HepG2 (cell line): ENCODE data around the gene IFT172. TPM values are rescaled to one million over a fixed set of nuclear protein-coding genes. Genes with fewer than 3 reads are reported as not detected.
A peak's percentile ranks its signal among the peaks of the same experiment; 100 is the strongest.

ENCODE experiments used
- CEBPB ChIP-seq: IDR thresholded peaks from 2 replicates; pipeline ENCODE4 v1.6.1; 2011; ENCODE audit warnings: low read depth, low read length, improper control_type of control experiment, borderline replicate concordance
- CREB1 ChIP-seq, 2 experiments: fragments of 450-650 bp in 1 of 2; IDR thresholded peaks; 2 replicates each; pipeline ENCODE4 v1.6.1; 2016 to 2017; ENCODE audit warnings: control low read depth in 1 of 2, mild to moderate bottlenecking in 1 of 2, missing compliant biosample characterization in 1 of 2, missing genetic modification characterization in 1 of 2
- CREM ChIP-seq, 2 experiments: sonication (generic) in 1 of 2; formaldehyde crosslinking in 1 of 2; IDR thresholded peaks; 2 replicates each; pipeline versions ENCODE4 v1.4.0 to v1.6.1; 2016 to 2020; ENCODE audit warnings: antibody characterized with exemption in 1 of 2, mild to moderate bottlenecking in 1 of 2, missing genetic modification reagents in 1 of 2
- FOXA3 ChIP-seq: IDR thresholded peaks from 2 replicates; pipeline ENCODE4 v1.6.1; 2016; ENCODE audit warnings: missing genetic modification reagents, missing compliant biosample characterization
- GLI4 ChIP-seq: sonication (generic); formaldehyde crosslinking; IDR thresholded peaks from 2 replicates; pipeline ENCODE4 v1.5.1; 2020; ENCODE audit warnings: missing genetic modification reagents, mild to moderate bottlenecking, moderate library complexity, borderline replicate concordance
- MTA3 ChIP-seq: sonication (generic); formaldehyde crosslinking; IDR thresholded peaks from 2 replicates; pipeline ENCODE4 v1.4.0; 2020; ENCODE audit warnings: missing genetic modification reagents
- NCOR1 ChIP-seq: fragments of 200-600 bp; sonication (generic); IDR thresholded peaks from 2 replicates; pipeline ENCODE4 v1.7.0; 2017; ENCODE audit warnings: antibody characterized with exemption, low read length, borderline replicate concordance
- PITX1 ChIP-seq: sonication (generic); formaldehyde crosslinking; IDR thresholded peaks from 2 replicates; pipeline ENCODE4 v1.5.1; 2020; ENCODE audit warnings: mild to moderate bottlenecking, missing genetic modification reagents
- PRMT3 ChIP-seq: sonication (generic); formaldehyde crosslinking; IDR thresholded peaks from 2 replicates; pipeline ENCODE4 v1.8.1; 2022; ENCODE audit warnings: low read depth, mild to moderate bottlenecking, moderate library complexity, missing genetic modification reagents, borderline replicate concordance
- RFX1 ChIP-seq: fragments of 450-650 bp; IDR thresholded peaks from 2 replicates; pipeline ENCODE4 v1.6.1; 2017
- ZFP36 ChIP-seq: fragments of 150-350 bp; IDR thresholded peaks from 2 replicates; pipeline ENCODE4 v1.6.1; 2018; ENCODE audit warnings: borderline replicate concordance, low read length, low read depth; ENCODE audit not compliant: partially characterized antibody
- ZNF10 ChIP-seq: sonication (generic); formaldehyde crosslinking; IDR thresholded peaks from 2 replicates; pipeline ENCODE4 v1.4.0; 2020; ENCODE audit warnings: mild to moderate bottlenecking, low read depth, missing genetic modification reagents, borderline replicate concordance
- ZNF232 ChIP-seq: sonication (generic); formaldehyde crosslinking; IDR thresholded peaks from 2 replicates; pipeline ENCODE4 v1.4.0; 2020; ENCODE audit warnings: missing genetic modification reagents, borderline replicate concordance
- ZNF296 ChIP-seq: sonication (generic); formaldehyde crosslinking; conservative IDR thresholded peaks from 2 replicates; pipeline ENCODE4 v1.5.0; 2020; ENCODE audit warnings: mild to moderate bottlenecking, missing genetic modification reagents
- ZNF367 ChIP-seq: sonication (generic); formaldehyde crosslinking; IDR thresholded peaks from 2 replicates; pipeline ENCODE4 v1.4.0; 2020; ENCODE audit warnings: missing genetic modification reagents, borderline replicate concordance
- ZNF552 ChIP-seq: sonication (generic); formaldehyde crosslinking; IDR thresholded peaks from 2 replicates; pipeline ENCODE4 v1.9.0; 2022; ENCODE audit warnings: missing genetic modification reagents, mild to moderate bottlenecking, borderline replicate concordance
- ZNF660 ChIP-seq: sonication (generic); formaldehyde crosslinking; IDR thresholded peaks from 2 replicates; pipeline ENCODE4 v1.5.1; 2020; ENCODE audit warnings: mild to moderate bottlenecking, low read depth, missing genetic modification reagents, borderline replicate concordance
- ZNF7 ChIP-seq: IDR thresholded peaks from 2 replicates; pipeline ENCODE4 v1.6.1; 2016; ENCODE audit warnings: missing biosample characterization, missing genetic modification reagents
- polyA plus RNA-seq, 8 experiments: library from polyadenylated mRNA; depleted of rRNA in 3 of 8; stranded (reverse) in 7 of 8; unstranded in 1 of 8; fragments of >200 nt; fragmentation: Illumina TruSeq in 4 of 8; extraction: Trizol in 4 of 8; gene quantifications; 2 replicates each; pipeline versions ENCODE4 v1.2.1 to v1.2.3, GENCODE V29; 2011 to 2016; ENCODE audit warnings: low read depth in 4 of 8, missing spikeins in 1 of 8, mixed read lengths in 1 of 8; ENCODE audit not compliant: insufficient read depth in 1 of 8
- total RNA-seq, 5 experiments: library from RNA; depleted of rRNA; stranded (reverse); fragments of >200 nt; fragmentation: Illumina TruSeq; extraction: Trizol; gene quantifications; 2 replicates each; pipeline ENCODE4 v1.2.3, GENCODE V29; 2016; ENCODE audit warnings: low read depth in 1 of 5
- TF ChIP-seq, protein P1 (sequence below): sonication (generic); formaldehyde crosslinking; IDR thresholded peaks from 2 replicates; pipeline ENCODE4 v1.4.0; 2020; ENCODE audit warnings: low read depth, mild to moderate bottlenecking, missing genetic modification reagents
- TF ChIP-seq, protein P2 (sequence below): sonication (generic); formaldehyde crosslinking; conservative IDR thresholded peaks from 2 replicates; pipeline ENCODE4 v1.8.0; 2022; ENCODE audit warnings: low read depth, missing genetic modification reagents
- TF ChIP-seq, protein P3 (sequence below): sonication (generic); formaldehyde crosslinking; IDR thresholded peaks from 2 replicates; pipeline ENCODE4 v1.9.0; 2022; ENCODE audit warnings: missing genetic modification reagents, mild to moderate bottlenecking, borderline replicate concordance

The IFT172 gene
- total and polyA plus RNA-seq, 2 of the 13 experiments (the other 11 are each of a cell fraction or from before 2014, with no cell fraction given), result 21.6 to 35.7 TPM

DNA sequence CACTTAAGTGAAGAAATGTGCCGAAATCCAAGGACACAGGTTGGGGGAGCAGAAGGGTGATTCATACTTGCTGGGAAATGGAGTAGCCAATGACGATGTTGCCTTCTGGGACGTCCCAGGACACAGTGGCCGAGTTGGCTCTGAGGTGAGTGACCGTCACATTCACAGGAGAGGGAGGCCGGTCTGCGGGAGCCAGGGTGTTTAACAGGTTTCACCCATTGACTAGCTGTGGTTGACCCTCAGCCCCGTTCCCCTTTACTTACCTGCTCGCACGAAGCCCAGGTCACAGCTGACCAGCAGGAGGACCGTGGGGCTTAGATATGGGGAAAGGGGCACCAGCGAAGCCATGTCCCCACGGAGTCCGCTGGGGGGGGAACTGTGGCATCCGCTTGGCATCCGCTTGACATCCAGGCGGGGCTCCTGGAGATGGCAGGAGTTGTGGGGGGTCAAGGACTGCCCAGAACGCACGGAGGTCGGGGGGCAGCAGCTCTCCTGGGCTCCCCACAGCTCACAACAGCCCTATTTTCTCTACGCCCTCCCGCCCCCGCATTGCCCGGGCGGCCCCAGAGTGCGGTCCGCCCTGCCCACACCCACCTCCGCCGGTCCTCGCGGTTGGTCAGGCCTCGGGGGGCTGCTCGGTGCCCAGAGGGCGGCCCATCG, 4.9 kb upstream of the IFT172 start (continued):
- no peak for TF ChIP-seq ZNF552 (CRISPR knock-in tag)
- no peak for TF ChIP-seq FOXA3 (CRISPR knock-in tag)
- TF ChIP-seq, protein P1, sequence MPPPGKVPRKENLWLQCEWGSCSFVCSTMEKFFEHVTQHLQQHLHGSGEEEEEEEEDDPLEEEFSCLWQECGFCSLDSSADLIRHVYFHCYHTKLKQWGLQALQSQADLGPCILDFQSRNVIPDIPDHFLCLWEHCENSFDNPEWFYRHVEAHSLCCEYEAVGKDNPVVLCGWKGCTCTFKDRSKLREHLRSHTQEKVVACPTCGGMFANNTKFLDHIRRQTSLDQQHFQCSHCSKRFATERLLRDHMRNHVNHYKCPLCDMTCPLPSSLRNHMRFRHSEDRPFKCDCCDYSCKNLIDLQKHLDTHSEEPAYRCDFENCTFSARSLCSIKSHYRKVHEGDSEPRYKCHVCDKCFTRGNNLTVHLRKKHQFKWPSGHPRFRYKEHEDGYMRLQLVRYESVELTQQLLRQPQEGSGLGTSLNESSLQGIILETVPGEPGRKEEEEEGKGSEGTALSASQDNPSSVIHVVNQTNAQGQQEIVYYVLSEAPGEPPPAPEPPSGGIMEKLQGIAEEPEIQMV (CRISPR knock-in tag), result no peak
- no peak for TF ChIP-seq ZNF7
- no peak for TF ChIP-seq ZFP36
- no peak for TF ChIP-seq ZNF296
- no peak for TF ChIP-seq ZNF660 (CRISPR knock-in tag)
- no peak for TF ChIP-seq MTA3 (CRISPR knock-in tag)
- no peak for TF ChIP-seq ZNF367
- no peak for TF ChIP-seq ZNF10
- no peak for TF ChIP-seq PRMT3 (CRISPR knock-in tag)
- no peak for TF ChIP-seq NCOR1
- TF ChIP-seq, protein P2, sequence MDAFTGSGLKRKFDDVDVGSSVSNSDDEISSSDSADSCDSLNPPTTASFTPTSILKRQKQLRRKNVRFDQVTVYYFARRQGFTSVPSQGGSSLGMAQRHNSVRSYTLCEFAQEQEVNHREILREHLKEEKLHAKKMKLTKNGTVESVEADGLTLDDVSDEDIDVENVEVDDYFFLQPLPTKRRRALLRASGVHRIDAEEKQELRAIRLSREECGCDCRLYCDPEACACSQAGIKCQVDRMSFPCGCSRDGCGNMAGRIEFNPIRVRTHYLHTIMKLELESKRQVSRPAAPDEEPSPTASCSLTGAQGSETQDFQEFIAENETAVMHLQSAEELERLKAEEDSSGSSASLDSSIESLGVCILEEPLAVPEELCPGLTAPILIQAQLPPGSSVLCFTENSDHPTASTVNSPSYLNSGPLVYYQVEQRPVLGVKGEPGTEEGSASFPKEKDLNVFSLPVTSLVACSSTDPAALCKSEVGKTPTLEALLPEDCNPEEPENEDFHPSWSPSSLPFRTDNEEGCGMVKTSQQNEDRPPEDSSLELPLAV (CRISPR knock-in tag), result no peak
- no peak for TF ChIP-seq ZNF232 (CRISPR knock-in tag)
- TF ChIP-seq, protein P3, sequence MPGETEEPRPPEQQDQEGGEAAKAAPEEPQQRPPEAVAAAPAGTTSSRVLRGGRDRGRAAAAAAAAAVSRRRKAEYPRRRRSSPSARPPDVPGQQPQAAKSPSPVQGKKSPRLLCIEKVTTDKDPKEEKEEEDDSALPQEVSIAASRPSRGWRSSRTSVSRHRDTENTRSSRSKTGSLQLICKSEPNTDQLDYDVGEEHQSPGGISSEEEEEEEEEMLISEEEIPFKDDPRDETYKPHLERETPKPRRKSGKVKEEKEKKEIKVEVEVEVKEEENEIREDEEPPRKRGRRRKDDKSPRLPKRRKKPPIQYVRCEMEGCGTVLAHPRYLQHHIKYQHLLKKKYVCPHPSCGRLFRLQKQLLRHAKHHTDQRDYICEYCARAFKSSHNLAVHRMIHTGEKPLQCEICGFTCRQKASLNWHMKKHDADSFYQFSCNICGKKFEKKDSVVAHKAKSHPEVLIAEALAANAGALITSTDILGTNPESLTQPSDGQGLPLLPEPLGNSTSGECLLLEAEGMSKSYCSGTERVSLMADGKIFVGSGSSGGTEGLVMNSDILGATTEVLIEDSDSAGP, result peak; percentile 14; the same call in 1 of the 2 replicates
- no peak for TF ChIP-seq GLI4
- no peak for TF ChIP-seq CREM (IDR thresholded peaks at IDR 0.05)
- TF ChIP-seq CREM (CRISPR knock-in tag; IDR thresholded peaks at IDR 0.05), result no peak
- TF ChIP-seq CREB1 (IDR thresholded peaks at IDR 0.05), result no peak
- no peak for TF ChIP-seq CREB1 (CRISPR knock-in tag; IDR thresholded peaks at IDR 0.05)
- TF ChIP-seq RFX1, result no peak
- no peak for TF ChIP-seq PITX1
- TF ChIP-seq CEBPB, result 0 out of 2 replicates have a peak, but pooled peaks have one; percentile 25
